Adrenal gland (tissue), 5 donors: ENCODE results near the gene USP34.

Experiments
- CTCF ChIP-seq, 6 experiments: fragments of 450-650 bp in 4 of 6; fragments of 200-600 bp in 2 of 6; sonication (generic) in 1 of 6; IDR thresholded peaks; 1 replicate in 5 of 6; 2 replicates in 1 of 6; pipeline versions ENCODE4 v1.5.1 to v1.8.0; 2016 to 2021; ENCODE audit warnings: antibody characterized with exemption in 6 of 6, mild to moderate bottlenecking in 2 of 6, moderate library complexity in 1 of 6
- POLR2A ChIP-seq, 2 donors: fragments of 450-650 bp; IDR thresholded peaks; one replicate each; pipeline ENCODE4 v1.6.1; 2017; ENCODE audit warnings: antibody characterized with exemption in 2 of 2, mild to moderate bottlenecking in 2 of 2, moderate library complexity in 1 of 2
- donor health status: DM: no; HTN: no; CAD: no.

DNA sequence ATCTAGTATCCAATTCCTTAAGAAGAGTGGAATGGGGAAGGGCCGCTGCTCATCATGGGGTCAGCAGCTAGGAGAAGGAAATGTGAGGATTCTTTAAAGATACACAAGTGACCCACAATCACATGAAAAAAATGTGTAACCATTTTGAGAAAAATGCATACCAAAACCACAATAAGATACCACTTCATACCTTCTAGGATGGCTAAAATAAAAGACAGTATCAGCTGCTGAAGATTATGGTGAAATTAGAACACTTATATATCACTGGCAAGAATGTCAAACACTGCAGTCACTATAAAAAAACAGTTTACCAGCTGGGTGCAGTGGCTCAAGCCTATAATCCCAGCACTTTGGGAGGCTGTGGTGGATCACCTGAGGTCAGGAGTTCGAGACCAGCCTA is 241.0 kb downstream of the USP34 start:
- TF ChIP-seq CTCF (IDR thresholded peaks at IDR 0.05) (no peak), POLR2A (IDR thresholded peaks at IDR 0.05) (no peak)
